Measurements from ENCODE around the gene FBXL16.
A peak's percentile ranks its signal among the peaks of the same experiment; 100 is the strongest.

FBXL16 gene

GRCh38 chr16:734981-735881 lies 29.6 kb upstream of the FBXL16 start:
- no peak for DNase-seq (ENCODE audit: low spot score)

- no peak for DNase-seq (ENCODE audit: low spot score)
Measured at GRCh38 chr16:734208-734980, 28.8 kb upstream of the FBXL16 start.

- no peak for DNase-seq (ENCODE audit: low spot score)
Measured at GRCh38 chr16:733382-734207, 28.0 kb upstream of the FBXL16 start.

GRCh38 chr16:732936-733335 lies 27.3 kb upstream of the FBXL16 start:
- DNase-seq (ENCODE audit: low spot score), result no peak

- DNase-seq (ENCODE audit: low spot score), result no peak
Measured at GRCh38 chr16:732332-732731, 26.7 kb upstream of the FBXL16 start.

- DNase-seq (ENCODE audit: low spot score), result no peak
Measured at GRCh38 chr16:730666-731509, 25.3 kb upstream of the FBXL16 start.

- DNase-seq (ENCODE audit: low spot score), result no peak
Measured at GRCh38 chr16:729768-730665, 24.4 kb upstream of the FBXL16 start.

GRCh38 chr16:728890-729744 lies 23.5 kb upstream of the FBXL16 start:
- DNase-seq (ENCODE audit: low spot score), result no peak

- peak; percentile 91 for DNase-seq (ENCODE audit: low spot score)
Measured at GRCh38 chr16:728131-728889, 22.7 kb upstream of the FBXL16 start.

GRCh38 chr16:727291-727977 lies 21.8 kb upstream of the FBXL16 start:
- DNase-seq (ENCODE audit: low spot score), result no peak

- DNase-seq (ENCODE audit: low spot score), result peak; percentile 75
Measured at GRCh38 chr16:726438-727290, 21.1 kb upstream of the FBXL16 start, which contains the start of the genes CCDC78 and HAGHL. TSS of gene CCDC78 (minus strand) at chr16:726443. CDS start at chr16:726367, 76 bp downstream. TSS of gene HAGHL (plus strand) at chr16:727106. CDS start at chr16:727510, 404 bp downstream.

GRCh38 chr16:726188-726437 lies 20.5 kb upstream of the FBXL16 start:
- DNase-seq (ENCODE audit: low spot score), result no peak

- no peak for DNase-seq (ENCODE audit: low spot score)
Measured at GRCh38 chr16:725463-726187, 20.0 kb upstream of the FBXL16 start.

GRCh38 chr16:725041-725376 lies 19.4 kb upstream of the FBXL16 start:
- no peak for DNase-seq (ENCODE audit: low spot score)

GRCh38 chr16:724188-725040 lies 18.8 kb upstream of the FBXL16 start:
- no peak for DNase-seq (ENCODE audit: low spot score)

- DNase-seq (ENCODE audit: low spot score), result no peak
Measured at GRCh38 chr16:723695-724094, 18.1 kb upstream of the FBXL16 start.

Data from AG08396 (cell line).